GM12878 (cell line): ENCODE measurements around the gene SCARF2. TPM values are rescaled to one million over a fixed set of nuclear protein-coding genes. Genes with fewer than 3 reads are reported as not detected.

Experiments
- ATAC-seq: fragments of 200-7000 bp; cut with Tn5 transposase; 3 replicates; pipeline ENCODE4 v1.9.1; 2020; ENCODE audit warnings: mild to moderate bottlenecking, moderate library complexity
- BruUV-seq: library from RNA; stranded (reverse); fragments of 400-500 nt; replicated peaks from 2 replicates; lab custom pipeline; 2021; lab: Mats Ljungman, UMichigan
- CTCF ChIA-PET: fragments of 300-600 bp; sonication (Branson Sonifier 250); formaldehyde crosslinking; extraction: SDS; loops from one replicate; lab custom pipeline; 2021; ENCODE audit warnings: inconsistent platforms; lab: Yijun Ruan, JAX
- POLR2A ChIA-PET: fragments of 350-600 bp; formaldehyde crosslinking; extraction: SDS; loops from one replicate; lab custom pipeline; 2021; ENCODE audit warnings: inconsistent platforms; lab: Charles Lee
- RAD21 ChIA-PET: fragments of 300-600 bp; sonication (Branson Sonifier 250); formaldehyde crosslinking; loops from one replicate; lab custom pipeline; 2023; ENCODE audit warnings: antibody characterized with exemption; ENCODE audit not compliant: unreplicated experiment; lab: Charles Lee
- SMC1A ChIA-PET: fragments of 300-600 bp; sonication (Branson Sonifier 250); formaldehyde crosslinking; loops from one replicate; lab custom pipeline; 2023; ENCODE audit not compliant: unreplicated experiment, uncharacterized antibody; lab: Charles Lee
- DNase-seq: peaks from one replicate; pipeline ENCODE4 v3.0.0-alpha.2; 2011; ENCODE audit warnings: low read depth, low spot score
- FAIRE-seq: peaks from 3 replicates; lab custom pipeline; 2011; peaks lifted over from hg19 to GRCh38; lab: Jason Lieb, UNC
- H2AFZ ChIP-seq: 2 replicates; pipeline ENCODE4 v1.6.0; 2011; ENCODE audit warnings: low read depth, low read length, control low read depth; ENCODE audit not compliant: control insufficient read depth
- H3K27ac ChIP-seq: 2 replicates; pipeline ENCODE4 v1.5.1; 2011; ENCODE audit warnings: control low read depth; ENCODE audit not compliant: control insufficient read depth, insufficient read depth
- H3K27me3 ChIP-seq, 2 experiments: replicated peaks in 1 of 2; 2 replicates each; pipeline versions ENCODE4 v1.6.0 to v1.6.1; 2011; ENCODE audit warnings: low read length in 1 of 2; ENCODE audit not compliant: control insufficient read depth in 2 of 2, insufficient read depth in 2 of 2
- H3K36me3 ChIP-seq, 2 experiments: 2 replicates each; pipeline ENCODE4 v1.5.1; 2011; ENCODE audit warnings: low read length in 1 of 2; ENCODE audit not compliant: control insufficient read depth in 2 of 2, insufficient read depth in 2 of 2
- H3K4me1 ChIP-seq: 2 replicates; pipeline ENCODE4 v1.6.1; 2011; ENCODE audit warnings: mild to moderate bottlenecking, low read length, moderate library complexity, mixed read lengths; ENCODE audit not compliant: control insufficient read depth, insufficient read depth
- H3K4me2 ChIP-seq: 2 replicates; pipeline ENCODE4 v1.6.0; 2011; ENCODE audit warnings: control low read depth; ENCODE audit not compliant: control insufficient read depth, insufficient read depth
- H3K4me3 ChIP-seq: fragments of 200-600 bp; sonication (generic); 2 replicates; pipeline ENCODE4 v1.5.1; 2016
- H3K79me2 ChIP-seq: 2 replicates; pipeline ENCODE4 v1.6.0; 2011; ENCODE audit warnings: low read length; ENCODE audit not compliant: control insufficient read depth, insufficient read depth
- H3K9ac ChIP-seq: 2 replicates; pipeline ENCODE4 v1.8.0; 2011; ENCODE audit warnings: low read length, control low read depth, mixed read lengths; ENCODE audit not compliant: control insufficient read depth, insufficient read depth
- H3K9me3 ChIP-seq: replicated peaks from 3 replicates; pipeline ENCODE4 v1.5.1; 2011; ENCODE audit warnings: mild to moderate bottlenecking, low read length; ENCODE audit not compliant: control insufficient read depth, insufficient read depth
- H4K20me1 ChIP-seq: 2 replicates; pipeline ENCODE4 v1.6.0; 2011; ENCODE audit not compliant: control insufficient read depth, insufficient read depth
- ATF7 ChIP-seq: fragments of 450-650 bp; IDR thresholded peaks from 2 replicates; pipeline ENCODE4 v1.6.1; 2016; ENCODE audit warnings: low read depth, mild to moderate bottlenecking
- CREB1 ChIP-seq: IDR thresholded peaks from 2 replicates; pipeline ENCODE4 v1.6.1; 2012; ENCODE audit warnings: low read depth, mild to moderate bottlenecking, inconsistent platforms
- ESRRA ChIP-seq: IDR thresholded peaks from 2 replicates; pipeline ENCODE4 v1.6.1; 2012; ENCODE audit warnings: mild to moderate bottlenecking, low read length, improper control_type of control experiment
- IRF3 ChIP-seq: fragments of 450-650 bp; IDR thresholded peaks from 2 replicates; pipeline ENCODE4 v1.6.1; 2014; ENCODE audit warnings: mild to moderate bottlenecking
- IRF4 ChIP-seq: IDR thresholded peaks from 2 replicates; pipeline ENCODE4 v1.6.1; 2011; ENCODE audit warnings: low read depth, low read length
- IRF5 ChIP-seq: fragments of 450-650 bp; IDR thresholded peaks from 2 replicates; pipeline ENCODE4 v1.6.1; 2017; ENCODE audit warnings: borderline replicate concordance
- KLF5 ChIP-seq: fragments of 450-650 bp; IDR thresholded peaks from 2 replicates; pipeline ENCODE4 v1.6.1; 2014; ENCODE audit warnings: mild to moderate bottlenecking; ENCODE audit not compliant: partially characterized antibody
- MEF2B ChIP-seq: fragments of 450-650 bp; IDR thresholded peaks from 2 replicates; pipeline ENCODE4 v1.6.1; 2018; ENCODE audit warnings: mild to moderate bottlenecking, moderate library complexity; ENCODE audit not compliant: partially characterized antibody, poor library complexity, severe bottlenecking
- PAX5 ChIP-seq: IDR thresholded peaks from 2 replicates; pipeline ENCODE4 v1.6.1; 2011; ENCODE audit warnings: low read depth, low read length, borderline replicate concordance
- PAX8 ChIP-seq: fragments of 450-650 bp; IDR thresholded peaks from 2 replicates; pipeline ENCODE4 v1.6.1; 2017; ENCODE audit warnings: mild to moderate bottlenecking, moderate library complexity
- POU2F2 ChIP-seq: IDR thresholded peaks from 3 replicates; pipeline ENCODE4 v1.6.1; 2011; ENCODE audit warnings: low read depth, mild to moderate bottlenecking, low read length, borderline replicate concordance
- SUZ12 ChIP-seq: fragments of 200-600 bp; sonication (generic); IDR thresholded peaks from one replicate; pipeline ENCODE4 v1.6.1; 2018; ENCODE audit warnings: antibody characterized with exemption, mild to moderate bottlenecking; ENCODE audit not compliant: unreplicated experiment
- TAF1 ChIP-seq: IDR thresholded peaks from 2 replicates; pipeline ENCODE4 v1.6.1; 2011; ENCODE audit warnings: mild to moderate bottlenecking, low read depth, low read length, borderline replicate concordance
- USF2 ChIP-seq: IDR thresholded peaks from 2 replicates; pipeline ENCODE4 v1.6.1; 2011; ENCODE audit warnings: low read depth, low read length, improper control_type of control experiment, borderline replicate concordance
- ZNF207 ChIP-seq: fragments of 450-650 bp; IDR thresholded peaks from 2 replicates; pipeline ENCODE4 v1.6.1; 2014; ENCODE audit warnings: antibody characterized with exemption, mild to moderate bottlenecking, borderline replicate concordance
- ZNF384 ChIP-seq: IDR thresholded peaks from 2 replicates; pipeline ENCODE4 v1.6.1; 2012; ENCODE audit warnings: low read depth, mild to moderate bottlenecking, low read length, improper control_type of control experiment, borderline replicate concordance
- WGBS: methylation state at CpG from one replicate; pipeline ENCODE4 v1.1.6; 2016; ENCODE audit warnings: low lambda C conversion rate; ENCODE audit not compliant: insufficient replicate concordance, insufficient coverage; ENCODE audit errors: missing lambda C conversion rate; 5-methylcytosine and 5-hydroxymethylcytosine counted together
- in situ Hi-C: fragments of 300-500 bp; cut with MboI; formaldehyde crosslinking; loops from 9 replicates; pipeline ENCODE4 v1.14.3; 2018; ENCODE audit warnings: mixed read lengths
- intact Hi-C: fragments of 100-400 bp; cut with micrococcal nuclease; formaldehyde crosslinking; loops from one replicate; pipeline ENCODE4 v1.14.2; 2022; ENCODE audit not compliant: unreplicated experiment
- polyA plus RNA-seq, 11 experiments: library from polyadenylated mRNA; depleted of rRNA in 4 of 11; unstranded in 6 of 11; stranded (reverse) in 5 of 11; fragments of >200 nt; fragmentation: Nextera tagmentation in 4 of 11; fragmentation: Illumina TruSeq in 1 of 11; extraction: Ambion mirVana in 4 of 11; extraction: Trizol in 1 of 11; gene quantifications; 1 replicate in 1 of 11; 2 replicates in 10 of 11; pipeline versions ENCODE4 v1.2.1 to v1.2.3, GENCODE V29; 2011 to 2016; ENCODE audit warnings: inconsistent platforms in 2 of 11, missing spikeins in 2 of 11, low read depth in 1 of 11
- total RNA-seq, 4 experiments: library from RNA; depleted of rRNA in 3 of 4; stranded (reverse); fragments of >200 nt in 3 of 4; fragmentation: Illumina TruSeq in 1 of 4; extraction: Trizol in 1 of 4; gene quantifications; 2 replicates each; pipeline versions ENCODE4 v1.2.1 to v1.2.3, GENCODE V29; 2013 to 2021

The SCARF2 gene
- total and polyA plus RNA-seq, 10 of the 15 experiments (the other 5 are each of a cell fraction or from before 2014, with no cell fraction given): 0.01 to 0.74 (median 0.17) TPM; not detected in 5

DNA sequence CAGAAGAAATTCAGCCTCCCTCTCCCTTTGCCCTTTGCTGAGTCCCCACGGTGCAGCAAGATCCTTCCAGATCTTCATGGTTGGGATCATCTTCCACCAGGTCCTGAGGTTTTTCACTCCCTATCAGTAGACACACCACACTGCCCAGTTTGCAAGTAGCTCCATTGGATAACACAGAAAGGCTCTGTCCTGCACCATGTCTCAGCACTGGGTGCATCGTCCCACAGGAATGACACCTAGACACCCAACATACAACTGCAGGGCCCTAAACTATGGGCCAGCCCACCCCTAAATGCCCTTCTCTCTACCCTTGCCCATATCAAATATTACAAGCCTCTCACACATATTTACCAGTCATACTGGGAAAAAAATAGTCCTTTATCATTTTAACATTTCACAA is 48.6 kb upstream of the SCARF2 start (continued):
- no peak for TF ChIP-seq PAX8
- TF ChIP-seq CREB1: no peak

DNA sequence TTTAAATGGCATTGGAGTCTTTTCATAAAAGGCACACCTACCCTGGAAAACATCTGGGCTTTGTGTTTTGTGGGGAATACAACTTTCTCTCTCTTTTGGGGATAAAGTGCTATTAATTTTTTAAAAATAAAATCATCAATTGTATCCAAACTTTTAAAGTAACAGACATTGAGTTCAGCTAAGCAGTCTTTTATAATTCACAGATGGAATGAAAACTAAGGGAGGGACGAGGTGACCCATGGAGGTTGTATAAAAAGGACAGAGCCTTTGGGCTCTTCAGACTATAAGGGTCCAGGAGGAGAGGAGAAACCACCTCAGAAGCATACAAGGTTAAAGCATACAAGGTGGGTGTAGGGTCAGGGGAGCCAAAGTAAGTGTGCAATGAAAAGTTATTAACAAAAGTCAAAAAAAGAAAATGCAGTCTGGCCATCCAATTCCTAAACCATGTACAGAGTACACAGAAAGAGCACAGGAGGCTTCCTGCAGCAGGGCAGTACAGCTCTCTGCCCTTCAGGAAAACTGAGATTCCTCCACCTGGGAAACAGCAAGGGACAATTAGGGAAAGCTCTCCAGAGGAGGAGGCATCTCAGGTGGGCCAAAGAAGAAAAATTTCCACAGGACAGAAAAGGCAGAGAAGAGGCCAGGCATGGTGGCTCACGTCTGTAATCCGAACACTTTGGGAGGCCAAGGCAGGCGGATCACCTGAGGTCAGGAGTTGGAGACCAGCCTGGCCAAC is 47.5 kb upstream of the SCARF2 start:
- RAD21 ChIA-PET: no interaction called here
- Histone ChIP-seq H3K4me3 (no peak overlapping the region), H3K4me2 (no peak overlapping the region), H3K9me3 (no peaks in the 10 kb centered on the region), H3K9ac (no peak overlapping the region), H3K4me1 (no peaks in the 10 kb centered on the region; the same call in 1 of the 2 replicates), H3K36me3 (no peaks in the 10 kb centered on the region; a peak in 2 of 4 replicates), H3K79me2 (no peaks in the 10 kb centered on the region), H3K27me3 (no peaks in the 10 kb centered on the region), H2AFZ (no peak overlapping the region), H4K20me1 (no peaks in the 10 kb centered on the region; the same call in 1 of the 2 replicates), H3K27ac (no peak overlapping the region)
- POLR2A ChIA-PET: no interaction called here
- FAIRE-seq (no peak), ATAC-seq (no peak), DNase-seq (no peak)
- WGBS: 94% methylated on average over 4 of the region's 4 CpGs
- intact Hi-C loops: no loop called here
- in situ Hi-C loops: no loop called here
- BruUV-seq: no TSS peak
- no peak for TF ChIP-seq TAF1
- no peak for TF ChIP-seq ATF7
- no peak for TF ChIP-seq SUZ12
- TF ChIP-seq POU2F2: no peak
- no peak for TF ChIP-seq IRF5
- TF ChIP-seq ZNF207: no peak
- no peak for TF ChIP-seq IRF4
- no peak for TF ChIP-seq ESRRA
- no peak for TF ChIP-seq USF2
- TF ChIP-seq KLF5: no peak
- no peak for TF ChIP-seq MEF2B
- TF ChIP-seq PAX5: no peak
- no peak for TF ChIP-seq ZNF384
- TF ChIP-seq IRF3: no peak
- CTCF ChIA-PET: interaction anchor here (0.6 to 0.7 kb wide), 4 partner anchors 8 to 254 kb away, joined by 3 read pairs; no protein-coding TSS in a partner anchor
- SMC1A ChIA-PET: interaction anchor here (2.4 kb wide), 1 partner anchor 9 kb away, joined by 5 read pairs; no protein-coding TSS in a partner anchor
